IMR-90 (cell line): Measurements from ENCODE around the gene LDAH. TPM values are rescaled to one million over a fixed set of nuclear protein-coding genes. Genes with fewer than 3 reads are reported as not detected.

Source experiments
- ATAC-seq: fragments of 200-7000 bp; cut with Tn5 transposase; 2 replicates; pipeline ENCODE4 v1.9.1; 2020; ENCODE audit warnings: low read depth, mild to moderate bottlenecking, moderate library complexity
- BruUV-seq: library from RNA; stranded (reverse); fragments of 400-500 nt; replicated peaks from 2 replicates; lab custom pipeline; 2021; lab: Mats Ljungman, UMichigan
- CTCF ChIA-PET: fragments of 300-600 bp; formaldehyde crosslinking; extraction: SDS; loops from one replicate; lab custom pipeline; 2021; ENCODE audit warnings: antibody characterized with exemption; lab: Yijun Ruan, JAX
- POLR2A ChIA-PET: fragments of 300-600 bp; sonication (Branson Sonifier 250); formaldehyde crosslinking; loops from one replicate; lab custom pipeline; 2022; ENCODE audit warnings: antibody characterized with exemption; ENCODE audit not compliant: unreplicated experiment; lab: Charles Lee
- DNase-seq: peaks from one replicate; pipeline ENCODE4 v3.0.0; 2013
- H2AFZ ChIP-seq: replicated peaks from 2 replicates; pipeline ENCODE3; 2013; ENCODE audit warnings: low read length, mild to moderate bottlenecking; ENCODE audit not compliant: poor library complexity
- H2AK5ac ChIP-seq: 2 replicates; pipeline ENCODE4 v1.6.1; 2013; ENCODE audit warnings: low read depth, low read length, inconsistent platforms
- H2AK9ac ChIP-seq: replicated peaks from 2 replicates; pipeline ENCODE3; 2013; ENCODE audit warnings: mild to moderate bottlenecking, low read depth, low read length, moderate library complexity; ENCODE audit not compliant: poor library complexity
- H2BK120ac ChIP-seq: 2 replicates; pipeline ENCODE4 v1.6.1; 2013; ENCODE audit warnings: low read depth, low read length, inconsistent platforms
- H2BK15ac ChIP-seq: 3 replicates; pipeline ENCODE4 v1.6.1; 2013; ENCODE audit warnings: low read depth, low read length, inconsistent platforms
- H2BK20ac ChIP-seq: 2 replicates; pipeline ENCODE4 v1.6.1; 2013; ENCODE audit warnings: low read depth, mild to moderate bottlenecking, inconsistent platforms, low read length, moderate library complexity
- H2BK5ac ChIP-seq: 2 replicates; pipeline ENCODE4 v1.6.1; 2013; ENCODE audit warnings: mild to moderate bottlenecking, low read depth, low read length, inconsistent platforms; ENCODE audit not compliant: poor library complexity, severe bottlenecking
- H3K14ac ChIP-seq: replicated peaks from 2 replicates; pipeline ENCODE4 v1.6.1; 2013; ENCODE audit warnings: low read depth, low read length, inconsistent platforms
- H3K18ac ChIP-seq: 2 replicates; pipeline ENCODE4 v1.6.1; 2013; ENCODE audit warnings: low read depth, low read length, control low read depth
- H3K23ac ChIP-seq: 2 replicates; pipeline ENCODE4 v1.6.1; 2013; ENCODE audit warnings: low read depth, low read length, inconsistent platforms
- H3K27ac ChIP-seq: 2 replicates; pipeline ENCODE4 v1.5.1; 2013; ENCODE audit warnings: mild to moderate bottlenecking, control low read depth, low read length; ENCODE audit not compliant: insufficient read depth
- H3K27me3 ChIP-seq: 2 replicates; pipeline ENCODE4 v1.6.1; 2013; ENCODE audit warnings: low read length; ENCODE audit not compliant: control insufficient read depth, insufficient read depth
- H3K36me3 ChIP-seq: 2 replicates; pipeline ENCODE4 v1.6.1; 2013; ENCODE audit warnings: low read length, mixed read lengths; ENCODE audit not compliant: control insufficient read depth, insufficient read depth
- H3K4ac ChIP-seq: 2 replicates; pipeline ENCODE4 v1.6.1; 2013; ENCODE audit warnings: low read depth, low read length, inconsistent platforms
- H3K4me1 ChIP-seq: 2 replicates; pipeline ENCODE4 v1.6.1; 2013; ENCODE audit warnings: low read length, mixed read lengths; ENCODE audit not compliant: control insufficient read depth, insufficient read depth
- H3K4me2 ChIP-seq: 2 replicates; pipeline ENCODE4 v1.6.1; 2013; ENCODE audit warnings: low read depth, mild to moderate bottlenecking, control low read depth, low read length, moderate library complexity
- H3K4me3 ChIP-seq: 2 replicates; pipeline ENCODE4 v1.5.1; 2013; ENCODE audit warnings: low read depth, mild to moderate bottlenecking, control low read depth, low read length, moderate library complexity; ENCODE audit not compliant: insufficient read depth
- H3K56ac ChIP-seq: 2 replicates; pipeline ENCODE4 v1.6.1; 2013; ENCODE audit warnings: low read length, inconsistent platforms; ENCODE audit not compliant: insufficient read depth; ENCODE audit errors: extremely low read depth
- H3K79me1 ChIP-seq, 2 experiments: 2 replicates each; pipeline ENCODE4 v1.6.1; 2013; ENCODE audit warnings: low read length in 2 of 2, inconsistent platforms in 1 of 2, low read depth in 1 of 2
- H3K9ac ChIP-seq: 2 replicates; pipeline ENCODE4 v1.6.1; 2013; ENCODE audit warnings: low read depth, low read length, control low read depth
- H3K9me1 ChIP-seq: 2 replicates; pipeline ENCODE4 v1.6.1; 2013; ENCODE audit warnings: low read length, inconsistent platforms; ENCODE audit not compliant: insufficient read depth
- H3K9me3 ChIP-seq: 2 replicates; pipeline ENCODE4 v1.6.1; 2013; ENCODE audit warnings: low read length; ENCODE audit not compliant: control insufficient read depth, insufficient read depth
- H4K20me1 ChIP-seq: 2 replicates; pipeline ENCODE4 v1.6.1; 2013; ENCODE audit warnings: low read length, inconsistent platforms; ENCODE audit not compliant: insufficient read depth
- H4K5ac ChIP-seq: 2 replicates; pipeline ENCODE4 v1.6.1; 2013; ENCODE audit warnings: mild to moderate bottlenecking, low read depth, low read length, control low read depth
- H4K8ac ChIP-seq, 2 experiments: 2 replicates each; pipeline ENCODE4 v1.6.1; 2013; ENCODE audit warnings: low read depth in 2 of 2, low read length in 2 of 2, control low read depth in 1 of 2, inconsistent platforms in 1 of 2
- H4K91ac ChIP-seq: 2 replicates; pipeline ENCODE4 v1.6.1; 2013; ENCODE audit warnings: low read depth, low read length, inconsistent platforms; ENCODE audit not compliant: insufficient read depth
- BHLHE40 ChIP-seq: fragments of 150-350 bp; IDR thresholded peaks from 2 replicates; pipeline ENCODE4 v1.6.1; 2016; ENCODE audit warnings: mild to moderate bottlenecking, low read depth, low read length
- CEBPB ChIP-seq: IDR thresholded peaks from 2 replicates; pipeline ENCODE4 v1.6.1; 2012; ENCODE audit warnings: low read depth, low read length, improper control_type of control experiment
- CHD1 ChIP-seq: IDR thresholded peaks from 2 replicates; pipeline ENCODE4 v1.6.1; 2012; ENCODE audit warnings: low read depth, low read length, improper control_type of control experiment
- ELK1 ChIP-seq: fragments of 150-350 bp; IDR thresholded peaks from 2 replicates; pipeline ENCODE4 v1.6.1; 2016; ENCODE audit warnings: low read depth, mild to moderate bottlenecking, low read length, moderate library complexity, borderline replicate concordance
- FOS ChIP-seq: fragments of 150-350 bp; IDR thresholded peaks from 2 replicates; pipeline ENCODE4 v1.6.1; 2016; ENCODE audit warnings: low read depth, low read length
- MAFK ChIP-seq: IDR thresholded peaks from 2 replicates; pipeline ENCODE4 v1.6.1; 2012; ENCODE audit warnings: low read depth, low read length, improper control_type of control experiment
- MAZ ChIP-seq: IDR thresholded peaks from 2 replicates; pipeline ENCODE4 v1.6.1; 2012; ENCODE audit warnings: low read depth, mild to moderate bottlenecking, low read length, improper control_type of control experiment, moderate library complexity, borderline replicate concordance
- MXI1 ChIP-seq: IDR thresholded peaks from 2 replicates; pipeline ENCODE4 v1.6.1; 2012; ENCODE audit warnings: low read depth, mild to moderate bottlenecking, low read length, moderate library complexity, borderline replicate concordance
- NFE2L2 ChIP-seq: fragments of 150-350 bp; IDR thresholded peaks from 2 replicates; pipeline ENCODE4 v1.6.1; 2016; ENCODE audit warnings: low read depth, mild to moderate bottlenecking, low read length
- POLR2A ChIP-seq: IDR thresholded peaks from 2 replicates; pipeline ENCODE4 v1.6.1; 2012; ENCODE audit warnings: mild to moderate bottlenecking, low read depth, low read length
- RAD21 ChIP-seq: IDR thresholded peaks from 2 replicates; pipeline ENCODE4 v1.6.1; 2012; ENCODE audit warnings: low read length, improper control_type of control experiment
- RCOR1 ChIP-seq: IDR thresholded peaks from 2 replicates; pipeline ENCODE4 v1.6.1; 2012; ENCODE audit warnings: mild to moderate bottlenecking, low read length, improper control_type of control experiment; ENCODE audit not compliant: insufficient replicate concordance
- RFX5 ChIP-seq: IDR thresholded peaks from 2 replicates; pipeline ENCODE4 v1.8.0; 2012; ENCODE audit warnings: low read depth, mild to moderate bottlenecking, low read length, moderate library complexity
- SMC3 ChIP-seq: fragments of 150-350 bp; IDR thresholded peaks from 2 replicates; pipeline ENCODE4 v1.6.1; 2016; ENCODE audit warnings: low read depth, mild to moderate bottlenecking, antibody characterized with exemption, low read length, moderate library complexity
- USF2 ChIP-seq: fragments of 150-350 bp; IDR thresholded peaks from 2 replicates; pipeline ENCODE4 v1.6.1; 2017; ENCODE audit warnings: mild to moderate bottlenecking, antibody characterized with exemption, low read length, low read depth
- WGBS, 2 experiments: methylation state at CpG; one replicate each; pipeline versions ENCODE4 v1.1.5 to v1.1.7; 2013; ENCODE audit warnings: missing lambda C conversion rate in 2 of 2; ENCODE audit not compliant: insufficient read length in 1 of 2; ENCODE audit errors: extremely low coverage in 2 of 2; 5-methylcytosine and 5-hydroxymethylcytosine counted together
- dilution Hi-C: fragments of 300-500 bp; cut with HindIII; formaldehyde crosslinking; loops from one replicate; pipeline ENCODE4 v1.14.3; 2018; ENCODE audit warnings: low sequenced_read_pairs; ENCODE audit not compliant: unreplicated experiment
- in situ Hi-C: fragments of 300-500 bp; cut with MboI; formaldehyde crosslinking; loops from 3 replicates; pipeline ENCODE4 v1.14.3; 2019; ENCODE audit warnings: low sequenced_read_pairs, inconsistent platforms, mixed read lengths
- intact Hi-C: fragments of 100-400 bp; cut with micrococcal nuclease; formaldehyde crosslinking; loops from 2 replicates; pipeline ENCODE4 v1.10.0; 2022
- polyA plus RNA-seq, 3 experiments: library from polyadenylated mRNA; depleted of rRNA; stranded (reverse); fragments of >200 nt; gene quantifications; 2 replicates each; pipeline ENCODE4 v1.2.3, GENCODE V29; 2012; ENCODE audit warnings: low replicate concordance in 1 of 3
- total RNA-seq: library from RNA; depleted of rRNA; stranded (reverse); fragments of >200 nt; gene quantifications from 2 replicates; pipeline ENCODE4 v1.2.3, GENCODE V29; 2012
- TF ChIP-seq, protein P1 (sequence below): conservative IDR thresholded peaks from 2 replicates; pipeline ENCODE4 v1.5.1; 2012; ENCODE audit warnings: mild to moderate bottlenecking, low read depth, low read length, improper control_type of control experiment

Gene LDAH
- total and polyA plus RNA-seq, 2 of the 4 experiments (the other 2 are of a cell fraction): 12.1 to 31.7 TPM

- Histone ChIP-seq H3K36me3 (peaks cover 14% of the 10 kb centered on the region; the same call in 1 of the 2 replicates), H3K14ac (no peak overlapping the region), H3K9ac (no peak overlapping the region), H3K4me2 (no peak overlapping the region), H3K79me1 (peaks cover 10 to 39% of the 10 kb centered on the region in 2 experiments; a peak in 3 of 4 replicates), H3K56ac (no peak overlapping the region), H3K9me3 (no peaks in the 10 kb centered on the region), H3K18ac (no peak overlapping the region), H2AK9ac (no peak overlapping the region), H2BK20ac (no peak overlapping the region), H4K20me1 (peaks cover 8% of the 10 kb centered on the region; the same call in 1 of the 2 replicates), H3K27me3 (no peaks in the 10 kb centered on the region), H4K91ac (no peak overlapping the region), H3K4ac (no peak overlapping the region), H2BK15ac (no peak overlapping the region), H3K4me3 (no peak overlapping the region), H2BK5ac (no peak overlapping the region), H3K4me1 (peaks cover 9% of the 10 kb centered on the region), H2BK120ac (no peak overlapping the region), H4K8ac (no peak overlapping the region), H3K23ac (no peak overlapping the region), H3K27ac (no peak overlapping the region), H2AK5ac (no peak overlapping the region), H2AFZ (no peak overlapping the region), H4K5ac (no peak overlapping the region), H3K9me1 (peaks cover 9% of the 10 kb centered on the region)
- 83% methylated on average over 5 of the region's 8 CpGs; no CpG with 5 or more reads in 1 of the 2 experiments for WGBS, 2 experiments
- dilution Hi-C loops (loop anchor here (25.0 kb wide), 1 partner anchor 260 kb away; no protein-coding TSS in a partner anchor), in situ Hi-C loops (no loop called here), intact Hi-C loops (no loop called here)
- BruUV-seq: no TSS peak
- DNase-seq (no peak), ATAC-seq (no peak)
- CTCF ChIA-PET: no interaction called here
- POLR2A ChIA-PET: interaction anchor here (1.4 kb wide), 1 partner anchor 201 kb away, joined by 5 read pairs; the partner anchor contains the start of gene RHOB
- TF ChIP-seq CEBPB: no peak
- TF ChIP-seq RAD21: no peak
- no peak for TF ChIP-seq NFE2L2
- TF ChIP-seq CHD1: no peak
- TF ChIP-seq, protein P1, sequence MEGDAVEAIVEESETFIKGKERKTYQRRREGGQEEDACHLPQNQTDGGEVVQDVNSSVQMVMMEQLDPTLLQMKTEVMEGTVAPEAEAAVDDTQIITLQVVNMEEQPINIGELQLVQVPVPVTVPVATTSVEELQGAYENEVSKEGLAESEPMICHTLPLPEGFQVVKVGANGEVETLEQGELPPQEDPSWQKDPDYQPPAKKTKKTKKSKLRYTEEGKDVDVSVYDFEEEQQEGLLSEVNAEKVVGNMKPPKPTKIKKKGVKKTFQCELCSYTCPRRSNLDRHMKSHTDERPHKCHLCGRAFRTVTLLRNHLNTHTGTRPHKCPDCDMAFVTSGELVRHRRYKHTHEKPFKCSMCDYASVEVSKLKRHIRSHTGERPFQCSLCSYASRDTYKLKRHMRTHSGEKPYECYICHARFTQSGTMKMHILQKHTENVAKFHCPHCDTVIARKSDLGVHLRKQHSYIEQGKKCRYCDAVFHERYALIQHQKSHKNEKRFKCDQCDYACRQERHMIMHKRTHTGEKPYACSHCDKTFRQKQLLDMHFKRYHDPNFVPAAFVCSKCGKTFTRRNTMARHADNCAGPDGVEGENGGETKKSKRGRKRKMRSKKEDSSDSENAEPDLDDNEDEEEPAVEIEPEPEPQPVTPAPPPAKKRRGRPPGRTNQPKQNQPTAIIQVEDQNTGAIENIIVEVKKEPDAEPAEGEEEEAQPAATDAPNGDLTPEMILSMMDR: no peak
- no peak for TF ChIP-seq MAFK
- TF ChIP-seq FOS: no peak
- TF ChIP-seq ELK1: no peak
- TF ChIP-seq RFX5: no peak
- TF ChIP-seq SMC3: no peak
- no peak for TF ChIP-seq USF2
- TF ChIP-seq MXI1: no peak
- no peak for TF ChIP-seq MAZ
- TF ChIP-seq RCOR1: no peak
- TF ChIP-seq POLR2A: no peak
- no peak for TF ChIP-seq BHLHE40
Measured at GRCh38 chr2:20647738-20648137, 175.2 kb downstream of the LDAH start.
